Stimulated activated effector memory CD8-positive, alpha-beta T cell treated with anti-CD3 and anti-CD28 coated beads, Interleukin-12 subunit alpha, Interleukin-12 subunit beta, amount 100 ng/mL, for 72 hours (primary cell): ENCODE data around the gene KDM8.

ENCODE experiments used
- ATAC-seq: fragments of 150-1000 bp; cut with Tn5 transposase; 2 replicates; pipeline ENCODE4 v1.10.0; 2021
- DNase-seq, 2 donors: peaks; one replicate each; pipeline ENCODE4 v3.0.0; 2021 to 2022; ENCODE audit warnings: low spot score in 2 of 2
- H3K27ac Mint-ChIP-seq: one replicate; pipeline ENCODE4 v1.8.0; 2022; ENCODE audit warnings: mild to moderate bottlenecking, mixed read lengths
- H3K36me3 Mint-ChIP-seq: one replicate; pipeline ENCODE4 v1.8.0; 2022; ENCODE audit warnings: mild to moderate bottlenecking, mixed read lengths
- H3K4me1 Mint-ChIP-seq: one replicate; pipeline ENCODE4 v1.8.0; 2022; ENCODE audit warnings: mixed read lengths
- H3K4me3 Mint-ChIP-seq: one replicate; pipeline ENCODE4 v1.8.0; 2022; ENCODE audit warnings: mild to moderate bottlenecking, mixed read lengths
- H3K9me3 Mint-ChIP-seq: one replicate; pipeline ENCODE4 v1.8.0; 2022; ENCODE audit warnings: mixed read lengths

KDM8 gene

DNA sequence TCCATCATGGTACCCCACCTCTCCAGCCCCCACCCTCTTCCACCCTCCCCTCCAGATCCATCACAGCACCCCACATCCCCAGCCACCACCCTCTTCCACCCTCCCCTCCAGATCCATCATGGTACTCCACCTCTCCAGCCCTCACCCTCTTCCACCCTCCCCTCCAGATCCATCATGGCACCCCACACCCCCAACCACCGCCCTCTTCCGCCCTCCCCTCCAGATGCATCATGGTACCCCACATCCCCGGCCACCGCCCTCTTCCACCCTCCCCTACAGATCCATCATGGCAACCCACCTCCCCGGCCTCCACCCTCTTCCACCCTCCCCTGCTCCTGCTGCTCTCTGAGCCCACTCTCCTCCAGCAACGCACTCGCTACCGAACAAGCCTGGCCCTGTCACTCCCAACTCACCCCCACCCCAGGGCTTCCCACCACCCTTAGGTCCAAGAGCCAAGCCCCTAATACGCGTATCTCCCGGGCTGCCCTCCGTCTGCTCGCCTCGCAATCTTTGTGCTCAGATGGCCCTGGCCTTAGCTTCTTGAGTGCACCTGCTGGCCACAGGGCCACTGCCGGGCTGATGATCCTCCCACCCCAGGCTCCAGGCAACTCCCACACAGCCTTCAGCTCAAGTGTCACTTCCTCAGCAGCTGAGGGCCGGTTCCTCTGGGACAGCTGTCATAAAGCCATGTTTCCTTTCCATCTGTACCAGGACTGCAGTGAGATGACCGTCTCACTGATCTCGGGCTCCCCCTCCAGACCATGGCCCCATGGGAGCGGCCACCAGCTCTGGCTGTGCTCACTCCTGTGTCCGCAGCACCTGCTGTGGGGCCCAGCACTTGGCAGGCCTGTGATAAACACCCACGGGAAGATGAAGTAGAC is 25.5 kb downstream of the KDM8 start:
- H3K27ac Mint-ChIP-seq = peak overlapping the region; percentile 56
- H3K4me1 Mint-ChIP-seq = peaks cover 56% of the 10 kb centered on the region
- H3K4me3 Mint-ChIP-seq = no peak overlapping the region

DNA sequence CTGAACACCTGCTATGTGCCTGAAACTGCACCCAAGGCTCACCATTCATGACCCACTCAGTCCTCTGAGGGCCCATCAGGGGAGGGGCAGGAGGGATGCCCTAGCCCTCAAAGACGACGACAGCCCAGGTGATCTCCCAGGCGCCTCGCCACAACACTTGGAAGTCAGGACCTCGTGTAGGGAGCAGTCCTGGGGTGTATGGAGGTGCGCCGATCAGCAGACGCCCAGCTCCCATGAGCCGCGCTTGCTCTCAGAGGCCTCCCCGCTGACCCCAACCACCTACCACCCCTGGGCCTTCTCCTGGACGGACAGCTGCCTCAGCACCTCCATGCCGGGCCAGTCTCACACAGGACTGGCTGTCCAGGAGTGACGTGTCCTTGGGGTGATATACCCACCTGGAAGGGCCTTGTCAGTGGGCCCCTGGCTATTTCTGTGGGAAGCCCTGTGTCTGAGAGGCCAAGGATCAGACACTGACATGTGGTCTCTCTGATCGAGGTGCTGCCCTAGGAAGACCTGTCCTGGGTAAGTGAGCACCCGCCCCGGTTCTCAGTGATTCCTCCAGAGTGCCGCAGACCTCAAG is 26.7 kb downstream of the KDM8 start:
- peaks cover 57% of the 10 kb centered on the region for H3K36me3 Mint-ChIP-seq
- H3K27ac Mint-ChIP-seq = peak overlapping the region; percentile 86

More for the DNA sequence above, 25.5 kb downstream of the KDM8 start:
- no peak for DNase-seq
- no peak for ATAC-seq
- Mint-ChIP-seq H3K9me3 (no peaks in the 10 kb centered on the region), H3K36me3 (peaks cover 64% of the 10 kb centered on the region)

DNA sequence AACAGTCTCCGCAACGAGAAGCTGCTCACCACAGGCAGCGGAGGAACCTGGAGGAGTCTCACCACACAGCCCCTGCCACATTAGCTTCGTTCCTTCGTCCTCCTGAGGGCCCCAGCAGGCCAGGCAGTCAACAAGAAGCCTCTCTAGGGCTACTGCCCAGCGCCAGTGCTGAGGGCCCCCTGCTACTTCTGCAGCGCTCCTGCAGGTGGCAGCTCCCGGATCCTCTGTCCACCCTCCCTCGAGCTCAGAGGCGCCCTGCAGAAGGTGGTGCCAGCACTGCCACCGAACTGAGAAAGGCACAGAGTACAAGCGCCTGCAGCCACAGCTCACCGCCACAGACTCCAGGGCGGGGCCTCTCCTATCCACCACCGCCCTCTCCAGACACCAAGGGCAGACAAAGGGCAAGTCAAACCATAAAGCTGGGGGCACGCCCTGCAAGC is 27.3 kb downstream of the KDM8 start:
- DNase-seq (peak; percentile 37 to 69), ATAC-seq (peak; percentile 79)
- H3K9me3 Mint-ChIP-seq = no peaks in the 10 kb centered on the region
- peak overlapping the region; percentile 58 for H3K4me3 Mint-ChIP-seq
- H3K4me1 Mint-ChIP-seq = peaks cover 72% of the 10 kb centered on the region
- peak overlapping the region; percentile 86 for H3K27ac Mint-ChIP-seq
- peaks cover 56% of the 10 kb centered on the region for H3K36me3 Mint-ChIP-seq

More for the DNA sequence above, 26.7 kb downstream of the KDM8 start:
- Mint-ChIP-seq H3K4me3 (peak overlapping the region; percentile 58), H3K4me1 (peaks cover 68% of the 10 kb centered on the region), H3K9me3 (no peaks in the 10 kb centered on the region)
- no peak for ATAC-seq
- DNase-seq = no peak

DNA sequence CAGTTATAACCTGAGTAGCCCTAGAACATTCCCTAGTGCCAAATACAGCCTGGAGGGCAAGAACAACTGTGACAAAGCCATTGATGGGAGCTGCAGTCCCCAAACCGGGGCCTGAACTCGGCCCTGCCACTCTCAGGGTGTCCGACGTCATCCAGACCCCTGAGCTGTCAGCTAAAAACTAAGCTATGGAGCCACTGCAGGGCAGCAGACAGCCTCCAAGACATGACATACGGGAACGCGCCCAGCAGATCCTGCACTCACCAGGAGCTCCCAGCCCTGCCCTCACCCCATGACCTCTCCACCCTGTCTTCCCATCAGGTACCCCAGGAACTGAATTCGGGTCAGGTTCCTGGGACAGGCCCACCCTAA is 28.4 kb downstream of the KDM8 start:
- DNase-seq (no peak), ATAC-seq (no peak)
- H3K36me3 Mint-ChIP-seq = peaks cover 49% of the 10 kb centered on the region
- H3K4me1 Mint-ChIP-seq = peaks cover 67% of the 10 kb centered on the region
- peak overlapping the region; percentile 81 for H3K27ac Mint-ChIP-seq
- H3K4me3 Mint-ChIP-seq = peak overlapping the region; percentile 58
- H3K9me3 Mint-ChIP-seq = no peaks in the 10 kb centered on the region

DNA sequence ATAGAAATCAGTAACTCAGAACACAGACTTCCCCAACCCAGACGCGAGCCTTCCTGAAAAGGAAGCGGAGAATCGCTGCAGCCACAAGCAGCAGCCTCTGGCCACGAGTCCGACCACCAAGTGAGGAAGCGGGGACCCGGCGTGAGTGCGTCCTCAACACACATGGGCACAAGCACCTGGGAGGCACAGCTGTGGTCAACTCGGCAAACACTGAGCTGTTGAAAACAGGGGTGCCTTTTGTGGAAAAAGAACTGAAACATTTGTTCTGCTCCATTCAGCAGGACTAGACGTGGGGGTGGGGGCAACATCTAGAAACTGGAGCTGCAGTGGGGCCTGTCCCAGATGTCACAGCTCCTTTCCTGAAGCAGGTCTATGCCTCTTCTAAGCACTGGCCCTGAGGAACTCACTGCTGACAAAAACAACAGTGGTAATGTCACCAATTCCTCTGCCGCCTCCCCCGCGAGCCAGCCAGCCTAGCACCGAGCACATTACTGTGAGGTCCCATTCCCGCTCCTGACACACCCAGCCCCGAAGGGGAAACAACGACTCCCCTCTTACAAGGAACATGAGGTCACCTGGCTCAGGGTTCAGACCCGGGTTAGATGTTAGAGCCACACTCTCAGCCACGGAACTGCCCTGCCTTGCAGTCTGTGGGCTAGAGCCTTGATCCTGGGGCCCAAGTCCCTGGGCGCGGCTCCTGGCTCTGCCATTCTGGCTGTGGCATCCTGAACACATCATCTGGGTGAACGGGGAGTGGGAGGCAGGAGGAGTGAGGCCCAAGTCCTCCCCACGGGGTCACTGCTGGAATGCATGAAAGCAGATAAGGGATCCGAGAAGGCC is 29.0 kb downstream of the KDM8 start:
- Mint-ChIP-seq H3K4me1 (peaks cover 67% of the 10 kb centered on the region), H3K4me3 (peak overlapping the region; percentile 58), H3K27ac (peak overlapping the region; percentile 81), H3K9me3 (no peaks in the 10 kb centered on the region), H3K36me3 (peaks cover 55% of the 10 kb centered on the region)
- DNase-seq (no peak), ATAC-seq (no peak)

DNA sequence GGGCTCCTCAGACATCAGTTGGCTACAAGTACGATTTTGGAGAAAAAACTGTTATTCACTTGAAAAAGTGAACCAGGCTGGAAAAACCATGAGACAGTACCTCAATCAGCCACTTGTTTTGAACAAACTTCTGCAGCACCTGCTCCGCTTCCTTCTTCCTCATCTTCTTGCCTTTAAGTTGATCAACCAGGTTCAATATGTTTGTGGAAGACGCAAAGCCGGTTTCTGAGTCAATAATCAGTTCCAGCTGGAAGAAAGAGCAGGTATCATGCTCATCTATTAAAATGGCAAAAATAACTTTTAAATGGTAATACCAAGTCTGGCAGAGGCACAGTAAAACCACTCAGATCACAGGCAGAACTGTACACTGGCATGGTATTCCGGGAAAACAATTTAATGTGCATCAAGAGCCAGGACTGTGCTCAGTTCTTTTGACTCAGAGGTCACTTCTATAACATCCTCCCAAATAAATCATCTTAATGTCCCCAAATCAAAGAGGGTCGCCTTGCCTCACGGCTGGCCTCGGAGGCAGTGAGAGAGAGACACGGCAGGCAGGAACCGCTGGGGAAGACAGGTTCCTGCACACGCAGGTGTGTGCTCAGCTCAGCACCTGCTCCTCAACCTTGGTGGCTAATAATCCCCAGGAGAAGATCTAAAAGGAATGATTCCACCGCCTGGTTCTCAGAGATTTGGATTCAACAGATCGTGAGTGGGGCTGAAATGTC is 29.7 kb downstream of the KDM8 start:
- no peak for ATAC-seq
- Mint-ChIP-seq H3K36me3 (peaks cover 58% of the 10 kb centered on the region), H3K4me1 (peaks cover 74% of the 10 kb centered on the region), H3K27ac (peak overlapping the region; percentile 81), H3K9me3 (no peaks in the 10 kb centered on the region), H3K4me3 (peak overlapping the region; percentile 58)
- no peak for DNase-seq

DNA sequence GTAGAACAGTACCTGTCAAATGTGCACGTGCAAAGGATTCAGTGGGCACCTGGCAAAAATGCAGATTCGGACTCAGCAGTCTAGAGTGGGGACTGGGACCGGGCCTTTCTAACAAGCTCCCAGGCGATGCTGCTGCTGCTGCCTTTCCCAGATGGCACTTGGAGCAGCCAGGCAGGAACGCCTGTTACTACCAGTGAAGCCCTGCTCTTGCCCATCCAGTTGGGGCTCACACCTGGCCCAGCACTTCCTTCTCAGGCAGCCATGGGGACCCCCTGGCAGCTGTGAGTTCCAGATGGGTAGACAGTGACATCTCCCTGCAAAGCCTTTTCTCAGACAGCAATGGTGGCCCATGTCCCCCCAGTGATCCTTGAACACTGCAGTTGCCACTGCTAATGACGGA is 30.4 kb downstream of the KDM8 start:
- no peaks in the 10 kb centered on the region for H3K9me3 Mint-ChIP-seq
- DNase-seq (no peak), ATAC-seq (no peak)
- peaks cover 81% of the 10 kb centered on the region for H3K4me1 Mint-ChIP-seq
- H3K27ac Mint-ChIP-seq = peak overlapping the region; percentile 81
- peaks cover 61% of the 10 kb centered on the region for H3K36me3 Mint-ChIP-seq
- H3K4me3 Mint-ChIP-seq = no peak overlapping the region

DNA sequence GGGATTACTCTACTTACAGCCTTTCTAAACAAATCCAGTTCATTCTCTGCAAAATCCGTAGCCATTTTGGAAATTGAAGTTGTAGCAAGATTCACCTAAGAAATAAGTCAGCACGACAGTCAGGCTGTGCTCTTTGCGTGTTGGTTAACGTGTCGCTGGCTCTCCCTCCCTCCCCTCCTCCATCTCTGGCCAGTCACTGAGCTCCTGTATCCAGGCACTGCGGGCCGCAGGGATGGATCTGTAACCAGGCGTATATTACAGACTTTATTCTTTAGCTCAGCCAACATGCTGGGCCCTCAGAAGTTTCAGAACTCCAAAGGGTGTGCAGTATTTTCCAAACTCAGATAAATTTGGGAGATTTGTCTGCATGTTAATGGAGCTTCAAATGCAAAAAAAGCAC is 30.8 kb downstream of the KDM8 start:
- Mint-ChIP-seq H3K27ac (no peak overlapping the region), H3K4me3 (peak overlapping the region; percentile 71), H3K4me1 (peaks cover 81% of the 10 kb centered on the region), H3K9me3 (no peaks in the 10 kb centered on the region), H3K36me3 (peaks cover 57% of the 10 kb centered on the region)
- no peak for ATAC-seq
- DNase-seq = no peak

DNA sequence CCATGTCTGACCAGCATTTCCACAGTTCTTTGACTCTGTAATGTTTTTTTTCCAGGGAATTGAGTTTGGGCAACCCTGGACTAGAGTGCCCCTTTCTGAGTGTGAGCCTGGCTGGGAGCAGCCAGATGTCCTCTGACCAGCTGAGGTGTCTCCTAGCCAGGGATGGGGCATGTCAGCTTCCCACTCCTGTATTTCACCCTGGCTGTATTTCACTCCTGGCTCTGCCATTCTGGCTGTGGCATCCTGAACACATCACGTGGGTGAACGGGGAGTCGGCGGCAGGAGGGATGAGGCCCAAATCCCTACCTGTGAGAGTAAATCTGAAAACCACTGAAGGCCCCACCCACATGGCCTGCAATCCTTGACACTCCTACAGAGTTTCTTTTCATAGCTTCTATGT is 31.3 kb downstream of the KDM8 start:
- H3K4me1 Mint-ChIP-seq = peaks cover 84% of the 10 kb centered on the region
- peak overlapping the region; percentile 94 for H3K27ac Mint-ChIP-seq
- DNase-seq (no peak), ATAC-seq (no peak)
- peaks cover 56% of the 10 kb centered on the region for H3K36me3 Mint-ChIP-seq
- H3K9me3 Mint-ChIP-seq = no peaks in the 10 kb centered on the region
- peak overlapping the region; percentile 71 for H3K4me3 Mint-ChIP-seq

DNA sequence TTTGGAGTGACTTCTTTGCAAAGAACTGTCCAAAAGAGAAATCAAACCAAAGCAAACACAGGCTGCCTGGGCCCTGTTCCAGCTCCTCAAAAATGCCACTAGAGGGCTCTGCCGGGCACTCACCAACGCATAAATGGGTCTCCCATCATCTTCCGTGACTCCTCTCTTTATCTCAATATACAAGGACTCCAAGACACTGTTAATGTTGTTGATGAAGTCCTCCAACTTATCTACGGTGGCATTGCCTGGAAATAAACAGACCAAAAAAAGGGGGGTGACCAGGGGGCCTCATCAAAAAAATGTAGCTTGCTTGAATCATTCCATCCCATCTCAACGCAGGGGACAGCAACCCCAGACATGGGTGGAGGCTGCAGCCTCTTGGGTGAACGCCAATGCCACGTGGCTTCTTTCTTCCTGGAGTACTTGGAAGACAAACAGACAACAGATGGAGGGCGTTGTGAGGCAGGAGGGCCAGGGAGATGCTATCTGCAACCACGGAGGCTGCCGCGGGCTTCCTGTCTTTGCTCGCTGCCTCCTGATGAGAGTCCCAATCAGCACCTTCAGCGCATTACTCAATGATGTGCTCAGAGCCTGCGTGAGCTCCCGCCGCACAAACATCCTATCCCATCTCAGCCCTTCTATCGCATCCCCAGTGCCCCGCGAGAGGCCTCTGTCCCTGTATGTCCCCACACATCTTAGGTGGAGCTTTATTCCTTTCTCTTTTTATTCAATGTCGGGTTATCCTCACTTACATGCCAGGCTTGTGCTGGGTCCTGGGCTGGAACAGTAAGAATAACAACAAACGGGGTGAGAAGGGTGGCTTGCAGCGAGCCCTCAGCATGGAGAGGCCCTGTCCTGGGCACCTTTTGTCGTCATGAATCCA is 32.0 kb downstream of the KDM8 start:
- Mint-ChIP-seq H3K36me3 (peaks cover 54% of the 10 kb centered on the region), H3K4me1 (peaks cover 88% of the 10 kb centered on the region), H3K9me3 (no peaks in the 10 kb centered on the region), H3K4me3 (peak overlapping the region; percentile 71), H3K27ac (peak overlapping the region; percentile 94)
- ATAC-seq (peak; percentile 59), DNase-seq (peak; percentile 46 to 83)

DNA sequence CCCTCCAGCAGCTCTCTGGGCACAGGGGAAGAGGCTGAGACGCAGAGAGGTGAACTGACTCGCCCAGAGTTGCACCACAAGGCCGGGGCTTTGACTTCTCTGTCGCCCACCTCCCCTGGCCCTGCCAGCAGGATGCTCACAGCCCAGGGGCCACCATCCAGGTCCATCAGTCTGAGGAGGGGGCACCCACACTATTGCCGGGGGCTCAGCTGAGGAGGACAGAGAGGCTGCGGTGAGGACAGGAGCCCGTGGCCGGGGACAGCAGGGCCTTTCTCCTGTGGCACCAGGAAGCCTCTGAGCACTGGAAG is 32.6 kb downstream of the KDM8 start:
- DNase-seq (no peak), ATAC-seq (no peak)
- Mint-ChIP-seq H3K27ac (peak overlapping the region; percentile 94), H3K36me3 (peaks cover 48% of the 10 kb centered on the region), H3K9me3 (no peaks in the 10 kb centered on the region), H3K4me3 (peak overlapping the region; percentile 71), H3K4me1 (peaks cover 85% of the 10 kb centered on the region)

DNA sequence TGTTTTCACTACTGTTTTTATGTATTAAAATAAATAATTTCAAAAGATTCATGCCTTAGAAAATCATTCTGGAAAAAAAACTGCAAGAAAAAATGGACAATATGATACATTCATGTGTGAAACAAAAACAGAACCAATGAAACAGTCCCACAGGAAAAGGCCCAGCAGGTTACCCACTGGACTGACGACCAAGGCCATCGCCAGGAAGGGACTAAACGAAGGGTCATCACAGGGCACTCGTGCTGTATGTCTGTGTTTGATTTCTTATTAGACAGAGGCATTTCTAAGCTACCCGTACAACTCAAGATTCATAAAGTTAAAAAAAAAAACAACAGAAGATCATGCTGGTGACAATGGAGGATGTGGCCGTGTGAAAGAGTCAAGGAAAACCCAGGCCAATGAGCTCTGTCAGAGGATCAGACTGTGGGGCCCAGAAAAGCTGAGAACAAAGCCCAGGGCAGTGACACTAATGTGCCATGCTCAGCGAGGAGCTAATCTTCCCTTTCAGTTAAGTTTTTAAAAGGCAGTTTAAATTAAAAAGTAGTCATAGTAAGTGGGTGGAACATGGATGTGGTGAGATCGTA is 33.4 kb downstream of the KDM8 start:
- ATAC-seq (no peak), DNase-seq (no peak)
- Mint-ChIP-seq H3K9me3 (no peaks in the 10 kb centered on the region), H3K27ac (peak overlapping the region; percentile 94), H3K36me3 (peaks cover 40% of the 10 kb centered on the region), H3K4me1 (peaks cover 77% of the 10 kb centered on the region), H3K4me3 (peak overlapping the region; percentile 71)

DNA sequence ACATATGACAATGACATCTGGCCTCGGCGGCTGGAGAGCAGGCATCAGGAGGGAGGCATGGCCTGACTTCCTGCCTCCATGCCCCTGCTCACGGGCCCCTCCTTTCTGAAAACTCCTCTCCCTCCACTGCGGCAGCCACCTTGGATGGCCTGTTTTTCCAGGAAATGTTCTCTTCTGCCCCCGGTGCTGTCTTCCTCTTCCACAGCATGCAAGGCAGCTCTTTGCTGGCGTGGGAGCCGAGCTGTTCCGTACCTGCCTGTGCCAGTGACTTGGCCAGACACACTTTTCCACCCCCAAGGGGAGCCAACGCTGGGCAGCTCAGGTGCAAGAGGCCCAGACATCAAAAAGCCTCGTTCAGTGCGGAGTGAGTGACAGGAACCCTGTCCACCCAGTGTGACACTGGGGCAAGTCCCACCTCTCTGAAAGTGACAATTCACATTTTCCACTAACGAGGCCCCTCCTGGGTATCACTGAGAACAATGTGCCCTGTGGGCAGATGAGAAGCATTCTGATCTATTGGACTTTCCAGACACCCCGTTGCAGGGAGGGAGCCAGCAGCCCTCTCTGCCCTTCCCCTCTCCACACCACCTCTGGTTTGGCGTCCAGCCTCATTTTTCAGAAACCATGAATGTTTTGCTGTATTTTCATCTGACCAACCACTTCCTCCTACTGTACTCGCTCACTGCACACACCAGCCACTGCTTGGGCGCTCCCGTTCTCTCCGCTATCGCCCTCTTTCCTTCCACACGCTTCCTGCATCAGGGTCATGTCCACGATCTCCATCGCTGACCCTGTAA is 34.1 kb downstream of the KDM8 start:
- peaks cover 73% of the 10 kb centered on the region for H3K4me1 Mint-ChIP-seq
- ATAC-seq = peak; percentile 88
- peak overlapping the region; percentile 71 for H3K4me3 Mint-ChIP-seq
- peak overlapping the region; percentile 94 for H3K27ac Mint-ChIP-seq
- peaks cover 33% of the 10 kb centered on the region for H3K36me3 Mint-ChIP-seq
- DNase-seq = peak; percentile 62 to 87
- H3K9me3 Mint-ChIP-seq = no peaks in the 10 kb centered on the region
